Stimulated activated CD8-positive, alpha-beta memory T cell treated with anti-CD3 and anti-CD28 coated beads, Interleukin-15, amount 100 ng/mL, for 1 hour (primary cell): ENCODE data around the gene BCAS3.
"Not testable (repeated sequence)": the region's sequence is repeated elsewhere in the genome, so short reads cannot be mapped to it uniquely, and the experiment has no call there.

Source experiments
- DNase-seq: peaks from one replicate; pipeline ENCODE4 v3.0.0-alpha.2; 2020; ENCODE audit warnings: low read depth

BCAS3 gene

DNA sequence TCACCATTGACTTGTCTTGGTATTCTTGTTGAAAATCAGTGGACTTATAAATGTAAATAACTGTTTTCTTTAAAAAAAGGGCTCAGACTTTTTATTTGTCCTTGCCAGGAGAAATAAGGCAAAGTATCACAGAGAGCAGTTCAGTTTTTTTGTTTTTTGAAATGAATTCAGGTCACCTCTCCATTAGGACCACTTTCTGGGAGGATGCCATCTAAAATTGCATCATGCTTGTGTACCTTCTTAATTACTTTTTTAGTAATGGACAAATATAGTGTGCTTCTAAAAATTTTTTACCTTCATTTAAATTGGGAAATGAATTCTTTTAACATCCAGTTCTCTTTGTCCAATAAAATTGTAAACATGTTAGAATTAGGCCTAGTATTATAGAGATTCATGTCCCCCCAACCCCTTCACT is 210.0 kb downstream of the BCAS3 start:
- DNase-seq = no peak

DNA sequence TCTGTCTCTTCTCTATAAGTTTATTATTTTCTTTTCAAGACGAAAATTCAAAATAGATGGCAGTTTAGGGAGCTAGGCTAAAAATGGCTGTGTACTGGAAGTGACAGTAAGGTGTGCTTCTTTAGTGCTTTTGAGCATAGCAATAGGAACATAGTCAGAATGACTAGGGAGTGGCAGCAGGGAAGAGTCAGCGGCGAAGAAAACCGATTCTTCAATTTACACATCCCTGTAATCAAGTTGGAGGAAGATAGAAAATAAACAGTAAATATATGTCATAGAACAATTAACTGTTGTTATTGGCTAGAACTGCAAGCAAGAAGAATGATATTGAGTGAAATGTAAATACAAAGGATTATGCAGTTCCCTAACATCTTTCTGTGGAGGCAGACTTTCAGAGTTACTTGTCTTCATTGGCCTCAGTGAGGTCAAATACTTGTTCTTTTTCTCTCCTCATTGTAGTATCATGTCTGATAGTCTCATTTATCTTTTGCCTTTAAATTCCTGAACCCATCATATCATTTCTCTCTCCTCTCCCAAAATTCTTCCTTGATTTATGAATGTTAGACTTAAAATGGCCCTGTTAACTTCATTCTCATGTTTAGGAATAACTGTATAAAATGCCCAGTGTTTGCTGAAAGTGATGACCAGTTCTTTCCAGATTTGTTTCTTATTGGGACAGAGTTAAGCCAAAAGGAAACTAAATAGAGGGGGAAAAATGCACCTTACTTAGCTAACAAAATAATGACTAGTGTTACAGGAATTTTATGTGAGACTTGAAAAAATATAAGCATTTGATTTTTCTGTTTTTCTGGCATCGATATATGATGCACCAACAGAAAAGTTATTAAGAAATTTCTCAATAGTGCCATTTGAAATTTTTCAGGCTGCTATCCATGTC is 211.4 kb downstream of the BCAS3 start:
- no peak for DNase-seq

DNA sequence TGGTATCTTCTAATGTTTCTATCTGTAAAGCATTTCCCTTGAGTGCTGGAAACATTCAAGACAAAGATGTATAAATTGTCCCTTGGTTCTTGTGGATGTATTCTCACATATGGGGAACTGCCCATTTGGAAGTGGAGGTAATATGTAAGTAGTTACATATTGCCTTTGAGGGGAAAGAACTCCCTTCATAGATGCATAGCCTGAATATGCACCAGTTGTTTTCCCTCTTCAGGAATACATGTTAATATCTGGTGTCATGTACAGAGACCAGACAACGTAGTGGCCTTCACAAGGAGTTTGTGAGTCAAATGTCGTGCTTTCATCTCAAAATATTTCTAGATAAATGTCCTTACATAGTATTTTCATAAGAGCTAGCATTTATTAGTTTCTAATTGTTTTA is 213.5 kb downstream of the BCAS3 start:
- DNase-seq = no peak

DNA sequence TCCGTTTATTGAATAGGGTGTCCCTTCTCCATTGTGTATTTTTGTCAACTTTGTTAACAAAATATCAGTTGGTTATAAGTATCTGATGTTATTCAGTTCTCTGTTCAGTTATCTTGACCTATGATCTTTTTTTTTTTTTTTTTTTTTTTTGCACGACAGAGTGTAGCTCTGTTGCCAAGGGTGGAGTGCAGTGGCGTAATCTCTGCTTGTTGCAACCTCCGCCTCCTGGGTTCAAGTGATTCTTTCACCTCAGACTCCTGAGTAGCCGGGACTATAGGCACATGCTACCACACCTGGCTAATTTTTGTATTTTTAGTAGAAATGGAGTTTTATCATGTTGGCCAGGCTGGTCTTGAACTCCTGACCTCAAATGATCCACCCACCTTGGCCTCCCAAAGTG is 215.8 kb downstream of the BCAS3 start:
- no peak for DNase-seq

DNA sequence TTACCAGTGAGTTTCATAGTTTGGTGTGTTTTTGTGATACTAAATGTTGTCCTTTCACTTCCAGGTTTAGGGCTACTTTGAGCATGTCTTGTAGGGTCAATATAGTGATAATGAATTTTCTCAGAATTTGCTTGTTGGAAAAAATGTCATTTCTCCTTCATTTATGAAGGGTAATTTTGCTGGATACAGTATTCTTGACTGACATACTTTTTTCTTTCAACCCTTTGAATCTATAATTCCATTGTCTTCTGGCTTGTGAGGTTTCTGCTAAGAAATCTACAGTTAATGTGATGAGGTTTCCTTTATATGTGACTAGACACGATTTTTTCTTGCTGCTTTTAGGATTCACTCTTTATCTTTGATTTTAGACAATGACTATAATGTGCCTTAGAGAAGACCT is 219.3 kb downstream of the BCAS3 start:
- no peak for DNase-seq

DNA sequence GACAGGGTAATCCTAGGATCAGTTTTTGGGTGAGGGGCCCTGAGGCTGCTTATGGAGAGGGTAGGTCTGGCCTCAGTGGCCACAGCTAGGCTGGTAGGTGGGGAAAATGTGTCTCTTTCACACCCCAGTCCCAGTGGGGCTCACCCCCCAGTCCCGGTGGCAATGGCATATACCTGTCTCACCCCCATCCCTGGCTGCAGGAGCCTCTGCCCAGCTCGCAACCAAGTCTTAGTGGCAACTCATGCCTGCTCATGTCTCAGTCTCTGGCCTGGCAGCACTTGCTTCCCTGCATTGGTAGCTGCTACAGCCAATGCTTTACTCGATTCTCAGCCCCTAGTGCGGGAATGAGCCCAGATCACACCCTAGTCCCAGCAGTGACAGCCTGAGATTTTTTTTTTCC is 221.5 kb downstream of the BCAS3 start:
- DNase-seq = no peak

DNA sequence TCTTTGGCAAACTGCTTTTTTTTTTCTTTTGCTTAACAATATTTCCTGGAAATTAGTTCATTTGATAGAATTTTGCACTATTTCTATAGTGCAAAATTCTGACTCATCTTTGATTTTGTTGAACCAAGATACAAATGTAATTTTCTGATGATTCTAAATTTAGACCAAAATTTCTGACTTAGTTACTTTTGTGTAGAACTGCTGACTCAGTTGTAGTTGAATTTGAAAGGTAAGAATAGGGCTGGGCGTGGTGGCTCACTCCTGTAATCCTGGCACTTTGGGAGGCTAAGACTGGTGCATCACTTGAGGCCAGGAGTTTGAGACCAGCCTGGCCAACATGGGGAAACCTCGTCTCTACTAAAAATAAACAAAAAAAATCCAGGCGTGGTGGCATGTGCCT is 223.0 kb downstream of the BCAS3 start:
- DNase-seq = no peak

DNA sequence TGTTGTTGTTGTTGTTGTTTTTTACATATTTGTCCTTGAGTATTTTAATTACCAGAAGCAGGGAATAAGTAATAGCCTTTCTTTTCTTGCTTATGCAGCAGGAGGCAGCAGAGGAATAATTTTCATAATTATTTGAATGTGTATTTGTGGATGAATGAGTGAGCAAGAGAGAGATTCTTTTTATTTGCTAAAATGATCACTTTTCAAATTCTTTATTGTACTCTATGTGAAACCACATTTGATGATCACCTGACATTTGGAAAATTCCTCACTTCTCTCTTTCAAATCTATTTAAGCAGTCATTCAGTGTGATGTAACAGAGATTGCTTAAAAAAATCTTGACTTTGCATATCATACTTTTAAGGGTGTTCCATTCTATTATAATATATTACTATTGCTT is 223.6 kb downstream of the BCAS3 start:
- DNase-seq = no peak

DNA sequence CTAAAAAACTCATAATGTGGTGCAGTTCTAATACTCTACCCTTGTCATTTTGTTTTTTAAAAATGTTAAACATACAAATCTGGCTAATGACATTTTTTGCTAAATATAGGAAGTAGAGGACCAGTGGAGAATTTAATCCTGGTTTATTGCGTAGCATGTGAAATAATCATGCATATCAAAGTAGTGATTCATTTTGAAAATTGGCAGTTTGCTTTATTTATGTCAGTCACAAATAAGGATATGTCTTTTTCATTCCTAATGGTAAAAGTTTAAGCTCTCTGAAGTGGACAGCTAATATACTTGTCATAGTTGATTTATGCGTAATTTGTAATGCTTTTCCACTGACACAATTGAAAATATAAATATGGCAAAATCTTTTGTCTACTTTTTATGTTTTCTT is 224.2 kb downstream of the BCAS3 start:
- DNase-seq = no peak

DNA sequence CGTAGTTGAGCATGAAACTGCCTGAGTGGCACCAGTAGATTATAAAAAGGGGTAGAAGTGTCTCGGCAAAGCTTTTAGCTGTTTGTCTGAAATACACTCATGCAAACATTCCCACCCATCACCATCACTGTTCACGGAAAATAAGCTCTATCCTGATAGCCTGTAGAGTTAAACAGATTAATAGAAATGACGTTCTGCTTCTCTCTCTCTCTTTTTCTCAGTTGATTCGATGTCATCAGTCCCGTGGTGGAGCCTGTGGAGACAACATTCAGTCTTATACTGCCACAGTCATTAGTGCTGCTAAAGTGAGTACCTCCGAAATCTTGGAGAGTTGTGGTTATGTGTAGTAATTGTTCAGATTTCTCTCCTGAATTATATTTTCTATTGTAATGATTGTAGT is 224.7 kb downstream of the BCAS3 start:
- no peak for DNase-seq

DNA sequence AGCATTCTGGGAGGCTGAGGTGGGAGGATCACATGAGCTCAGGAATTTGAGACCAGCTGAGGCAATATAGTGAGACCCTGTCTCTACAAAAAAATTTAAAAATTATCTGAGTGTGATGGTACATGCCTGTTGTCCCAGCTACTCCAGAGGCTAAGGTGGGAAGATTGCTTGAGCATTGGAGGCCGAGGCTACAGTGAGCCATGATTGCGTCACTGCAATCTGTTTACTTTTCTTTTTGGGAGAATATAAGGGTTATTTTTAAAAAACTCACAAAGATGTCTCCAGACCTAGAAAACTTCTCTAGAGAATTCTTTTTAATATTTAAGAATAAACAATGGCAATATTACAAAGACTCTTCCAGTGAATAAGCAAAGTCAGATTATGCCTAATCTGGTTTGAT is 226.9 kb downstream of the BCAS3 start:
- no peak for DNase-seq

DNA sequence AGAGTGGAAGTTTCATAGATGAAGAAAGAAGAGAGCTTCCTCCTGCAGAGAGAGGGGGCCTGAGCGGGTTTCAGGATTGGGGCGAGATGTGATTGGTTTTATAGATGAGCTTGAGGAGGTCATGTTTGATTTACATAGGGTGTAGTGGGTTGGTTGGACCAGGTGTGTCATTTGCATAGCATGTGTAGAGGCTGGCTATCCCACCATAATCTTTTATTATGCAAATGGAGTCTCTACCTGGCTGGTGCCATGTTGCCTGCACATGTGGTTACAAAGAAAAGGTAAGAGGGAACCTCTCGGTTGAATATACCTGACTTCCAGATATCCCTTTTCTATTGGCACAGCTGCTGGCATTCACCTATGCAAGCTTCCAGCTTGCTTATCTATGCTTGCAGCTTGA is 228.1 kb downstream of the BCAS3 start:
- DNase-seq = no peak

DNA sequence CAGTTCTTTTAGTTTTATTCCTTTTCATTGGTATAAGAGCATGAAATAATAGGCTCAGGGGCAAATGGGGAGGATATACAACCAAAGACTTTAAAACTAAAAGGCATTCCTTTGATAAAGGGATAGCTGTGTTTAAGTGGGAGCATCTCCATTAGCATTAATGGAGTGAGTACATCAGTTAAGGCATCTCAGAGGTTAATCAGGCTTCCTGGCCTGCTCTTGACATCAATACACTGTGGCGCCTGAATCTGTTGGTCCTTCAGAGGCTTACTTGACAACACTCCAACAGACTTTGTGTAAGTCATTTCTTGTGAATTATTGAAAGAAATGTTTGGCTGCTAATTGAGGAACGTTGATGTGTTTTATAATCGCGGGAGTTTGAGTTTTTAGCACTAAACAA is 230.7 kb downstream of the BCAS3 start:
- DNase-seq = no peak

DNA sequence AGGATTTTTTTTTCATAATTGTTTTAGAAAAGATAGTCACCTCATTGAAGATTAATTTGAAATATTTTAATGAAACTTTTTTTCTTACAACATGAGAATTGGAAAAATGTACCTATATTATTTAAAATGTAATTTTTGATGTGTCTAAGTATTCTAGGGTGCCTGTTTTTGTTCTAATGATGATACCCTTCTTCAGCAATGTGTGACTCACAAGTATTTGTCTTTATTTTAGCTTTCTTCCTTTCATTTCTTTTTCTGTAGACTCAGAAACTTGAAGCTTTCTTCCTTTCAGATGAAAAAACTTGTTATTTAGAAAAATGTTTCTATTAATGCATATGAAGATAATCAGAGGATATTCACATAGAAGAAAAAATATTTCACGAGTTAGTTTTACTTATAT is 231.8 kb downstream of the BCAS3 start:
- no peak for DNase-seq

DNA sequence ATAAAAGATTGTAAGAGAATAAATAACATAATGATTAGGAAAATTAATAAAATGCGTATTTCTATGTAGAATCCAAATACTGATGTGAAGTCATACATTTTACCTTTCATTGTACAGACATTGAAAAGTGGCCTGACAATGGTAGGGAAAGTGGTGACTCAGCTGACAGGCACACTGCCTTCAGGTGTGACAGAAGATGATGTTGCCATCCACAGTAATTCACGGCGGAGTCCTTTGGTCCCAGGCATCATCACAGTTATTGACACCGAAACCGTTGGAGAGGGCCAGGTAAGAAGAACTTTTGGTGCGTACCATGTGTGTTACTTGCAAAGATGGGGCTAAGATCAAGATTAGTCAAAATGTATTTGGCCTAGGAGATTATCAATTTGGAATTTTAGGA is 232.8 kb downstream of the BCAS3 start:
- no peak for DNase-seq

DNA sequence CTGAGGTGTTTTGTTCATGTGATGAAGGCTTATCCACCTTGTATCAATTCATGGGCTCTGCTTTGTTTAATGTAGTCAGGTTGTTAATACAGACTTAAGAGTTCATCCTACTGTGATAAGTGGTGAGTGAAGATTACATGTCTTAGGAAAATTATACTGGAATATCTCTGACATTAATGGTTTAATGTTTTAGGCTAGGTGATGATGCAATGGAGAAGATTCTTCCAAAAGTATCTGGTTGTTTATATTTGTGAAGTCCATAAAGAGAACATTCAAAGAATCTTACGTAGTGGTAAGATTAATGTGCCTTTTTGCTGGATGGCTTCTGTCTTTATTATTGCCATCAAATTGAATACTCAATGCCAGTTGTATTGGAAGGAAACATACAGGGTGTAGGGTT is 236.4 kb downstream of the BCAS3 start:
- DNase-seq = no peak

DNA sequence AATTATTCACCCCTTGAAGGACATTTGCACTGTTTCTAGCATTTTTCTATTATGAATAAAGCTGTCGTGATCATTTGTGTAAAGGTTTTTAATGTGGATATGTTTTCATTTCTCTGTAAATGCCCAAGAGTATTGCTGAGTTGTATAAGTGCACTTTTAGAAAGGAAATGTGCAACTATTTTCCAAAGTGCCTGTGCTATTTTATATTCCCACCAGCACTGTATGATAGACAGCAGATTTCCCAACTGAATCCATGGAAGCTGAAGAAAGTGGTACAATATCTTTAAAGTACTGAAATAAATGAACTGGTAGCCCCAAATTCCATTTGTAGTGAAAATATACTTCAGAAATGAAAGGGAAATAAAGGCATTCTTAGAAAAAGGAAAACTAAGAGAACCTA is 238.4 kb downstream of the BCAS3 start:
- DNase-seq = no peak

DNA sequence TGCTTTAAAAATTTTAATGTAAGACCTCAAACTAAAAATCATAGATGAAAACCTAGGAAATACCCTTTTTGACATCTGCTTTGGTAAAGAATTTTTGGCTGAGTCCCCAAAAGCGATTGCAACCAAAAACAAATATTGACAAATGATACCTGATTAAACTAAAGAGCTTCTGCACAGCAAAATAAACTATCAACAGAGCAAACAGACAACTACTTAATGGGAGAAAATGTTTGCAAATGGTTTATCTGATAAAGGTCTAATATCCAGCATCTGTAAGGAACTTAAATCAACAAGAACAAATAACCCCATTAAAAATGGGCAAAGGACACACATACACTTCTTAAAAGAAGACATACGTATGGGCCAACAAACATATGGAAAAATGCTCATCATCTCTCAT is 242.5 kb downstream of the BCAS3 start:
- no peak for DNase-seq

DNA sequence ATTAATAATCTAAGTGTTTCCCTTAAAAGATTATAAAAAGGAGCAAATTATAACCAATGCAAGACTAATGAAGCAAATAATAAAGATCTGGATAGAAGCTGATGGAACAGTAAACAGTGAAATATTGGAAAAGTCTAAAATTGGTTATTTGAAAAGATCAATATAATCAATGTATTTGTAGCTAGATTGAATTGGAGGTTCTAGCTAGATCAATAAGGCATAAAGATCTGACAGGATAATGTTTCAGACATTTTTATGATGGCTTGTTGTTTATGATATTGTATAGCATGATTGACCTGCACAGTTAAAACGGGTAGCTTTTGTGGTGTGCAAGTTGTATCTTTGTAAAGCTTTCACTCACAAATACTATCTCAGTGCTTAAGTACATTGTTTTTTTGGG is 245.3 kb downstream of the BCAS3 start:
- no peak for DNase-seq

DNA sequence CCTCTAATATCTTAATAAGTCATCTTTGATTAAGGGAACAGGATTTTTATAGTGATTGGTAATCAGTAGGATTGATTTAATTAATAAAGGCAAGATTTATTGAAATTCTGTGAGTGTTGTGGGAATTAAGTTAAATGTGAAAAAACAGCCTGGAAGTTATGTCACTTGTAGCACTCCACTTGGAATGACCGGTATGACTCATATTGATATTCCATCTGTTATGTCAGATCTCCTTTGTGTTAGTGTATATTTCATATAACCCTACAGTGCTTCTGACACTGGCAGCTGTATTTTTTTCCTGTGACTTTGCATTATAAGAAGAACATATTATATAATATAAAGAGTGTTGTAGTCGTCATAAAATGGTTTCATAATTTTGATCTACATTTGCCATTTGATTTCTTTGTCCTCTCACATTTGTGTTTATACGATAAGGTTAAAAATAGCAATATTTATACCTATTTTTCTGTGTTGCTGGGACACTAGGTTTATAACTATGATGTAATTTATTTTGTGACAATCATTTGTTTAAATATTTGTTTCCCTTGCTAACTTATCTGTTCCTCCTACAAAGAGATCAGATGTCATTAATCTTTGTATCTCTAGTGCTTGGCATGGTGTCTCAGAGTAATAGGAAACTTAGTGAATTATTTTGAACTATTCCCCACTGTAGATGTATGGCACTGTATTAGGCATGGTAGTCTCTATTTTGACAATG is 249.0 kb downstream of the BCAS3 start:
- no peak for DNase-seq

DNA sequence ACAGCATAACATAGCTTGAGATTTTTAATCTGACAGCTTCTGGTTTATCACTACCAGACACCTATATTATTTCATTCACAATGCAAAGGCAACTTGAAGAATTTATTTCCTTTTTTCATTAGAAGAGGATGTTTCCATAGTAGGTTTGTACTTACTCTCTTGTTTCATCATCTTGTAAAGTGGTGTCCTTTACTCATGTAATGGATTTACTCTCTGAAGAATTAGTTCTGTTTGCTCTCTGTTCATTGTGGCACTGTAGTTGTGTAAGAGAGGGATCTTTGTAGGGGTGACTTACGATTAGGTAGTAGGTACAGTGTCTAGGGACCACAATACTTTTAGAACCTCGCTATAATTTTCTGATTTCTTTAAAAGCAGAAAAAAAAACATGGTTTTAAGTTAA is 256.1 kb downstream of the BCAS3 start:
- no peak for DNase-seq

DNA sequence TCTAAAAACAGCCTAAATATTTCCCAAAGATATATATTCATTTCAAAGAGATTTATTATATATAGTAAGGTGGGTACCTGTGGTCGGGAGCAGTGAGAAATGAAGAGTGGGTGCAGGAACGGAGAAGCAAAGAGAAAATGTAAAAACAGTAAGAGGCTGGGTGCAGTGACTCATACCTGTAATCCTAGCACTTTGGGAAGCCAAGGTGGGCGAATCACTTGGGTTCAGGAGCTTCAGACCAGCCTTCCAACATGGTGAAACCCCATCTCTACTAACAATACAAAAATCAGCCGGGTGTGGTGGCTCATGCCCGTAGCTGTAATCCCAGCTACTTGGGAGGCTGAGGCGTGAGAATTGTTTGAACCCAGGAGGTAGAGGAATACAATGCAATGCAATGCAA is 257.1 kb downstream of the BCAS3 start:
- DNase-seq = no peak

DNA sequence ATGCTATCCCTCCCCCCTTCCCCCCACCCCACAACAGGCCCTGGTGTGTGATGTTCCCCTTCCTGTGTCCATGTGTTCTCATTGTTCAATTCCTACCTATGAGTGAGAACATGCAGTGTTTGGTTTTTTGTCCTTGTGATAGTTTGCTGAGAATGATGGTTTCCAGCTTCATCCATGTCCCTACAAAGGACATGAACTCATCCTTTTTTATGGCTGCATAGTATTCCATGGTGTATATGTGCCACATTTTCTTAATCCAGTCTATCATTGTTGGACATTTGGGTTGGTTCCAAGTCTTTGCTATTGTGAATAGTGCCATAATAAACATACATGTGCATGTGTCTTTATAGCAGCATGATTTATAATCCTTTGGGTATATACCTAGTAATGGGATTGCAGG is 258.3 kb downstream of the BCAS3 start:
- DNase-seq = not testable (repeated sequence)

DNA sequence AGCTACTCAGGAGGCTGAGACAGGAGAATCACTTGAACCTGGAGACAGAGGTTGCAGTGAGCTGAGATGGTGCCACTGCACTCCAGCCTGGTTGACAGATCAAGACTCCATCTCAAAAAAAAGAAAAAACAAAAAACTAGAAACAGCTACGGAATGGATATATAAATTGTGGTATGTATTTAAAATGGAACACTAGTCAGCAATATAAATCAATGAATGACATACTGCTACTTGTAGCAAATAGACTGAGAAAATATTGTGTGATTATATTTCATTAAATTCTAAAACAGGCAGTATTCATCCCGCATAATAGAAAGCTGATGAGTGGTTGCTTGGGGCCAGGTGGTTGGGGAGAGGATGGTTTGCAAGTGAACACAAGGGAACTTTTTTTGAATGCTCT is 261.7 kb downstream of the BCAS3 start:
- no peak for DNase-seq
